ENCODE measurements around the gene POLR2I.

GRCh38 chr19:36100476-36100875 is 14.2 kb downstream of the POLR2I start:
- TF ChIP-seq CTCF (IDR thresholded peaks at IDR 0.05) (no peak), POLR2A (IDR thresholded peaks at IDR 0.05) (no peak)

Data from prostate gland (tissue), 2 donors.